Measurements from ENCODE around the gene RCVRN. TPM values are rescaled to one million over a fixed set of nuclear protein-coding genes. Genes with fewer than 3 reads are reported as not detected.
A peak's percentile ranks its signal among the peaks of the same experiment; 100 is the strongest.

The RCVRN gene
- total RNA-seq, 1 donor from 2014 or later: 0.14 TPM

- Mint-ChIP-seq H3K4me3 (no peak overlapping the region), H3K27me3 (peaks cover 19% of the 10 kb centered on the region), H3K9me3 (no peaks in the 10 kb centered on the region), H3K27ac (no peak overlapping the region), H3K36me3 (no peaks in the 10 kb centered on the region), H3K4me1 (ENCODE audit: unreplicated experiment) (peaks cover 28% of the 10 kb centered on the region)
- no peak for DNase-seq (ENCODE audit: extremely low spot score, unreplicated experiment)
- no peak for TF ChIP-seq CTCF (conservative IDR thresholded peaks at IDR 0.05)
Measured at GRCh38 chr17:9904277-9905077, 594 bp downstream of the RCVRN start.

GRCh38 chr17:9902120-9902519, 3.0 kb downstream of the RCVRN start:
- Mint-ChIP-seq H3K4me3 (no peak overlapping the region), H3K27me3 (peaks cover 12% of the 10 kb centered on the region), H3K36me3 (no peaks in the 10 kb centered on the region), H3K9me3 (no peaks in the 10 kb centered on the region), H3K4me1 (ENCODE audit: unreplicated experiment) (peaks cover 22% of the 10 kb centered on the region), H3K27ac (no peak overlapping the region)
- DNase-seq (ENCODE audit: extremely low spot score, unreplicated experiment): no peak
- TF ChIP-seq CTCF (conservative IDR thresholded peaks at IDR 0.05): no peak

GRCh38 chr17:9900784-9901183, 4.3 kb downstream of the RCVRN start:
- no peak overlapping the region for H3K27ac Mint-ChIP-seq
- H3K27me3 Mint-ChIP-seq: peaks cover 21% of the 10 kb centered on the region
- H3K4me1 Mint-ChIP-seq (ENCODE audit: unreplicated experiment): peaks cover 22% of the 10 kb centered on the region
- DNase-seq (ENCODE audit: extremely low spot score, unreplicated experiment): no peak
- TF ChIP-seq CTCF (conservative IDR thresholded peaks at IDR 0.05): no peak
- H3K9me3 Mint-ChIP-seq: no peaks in the 10 kb centered on the region
- H3K4me3 Mint-ChIP-seq: no peak overlapping the region
- H3K36me3 Mint-ChIP-seq: no peaks in the 10 kb centered on the region

- peaks cover 21% of the 10 kb centered on the region for H3K27me3 Mint-ChIP-seq
Measured at GRCh38 chr17:9900044-9900594, 5.0 kb downstream of the RCVRN start.

GRCh38 chr17:9899280-9900043, 5.6 kb downstream of the RCVRN start:
- no peak for DNase-seq (ENCODE audit: extremely low spot score, unreplicated experiment)
- peak overlapping the region; percentile 28 for H3K27ac Mint-ChIP-seq
- peaks cover 21% of the 10 kb centered on the region for H3K27me3 Mint-ChIP-seq
- H3K9me3 Mint-ChIP-seq: no peaks in the 10 kb centered on the region
- no peak for TF ChIP-seq CTCF (conservative IDR thresholded peaks at IDR 0.05)
- H3K4me3 Mint-ChIP-seq: no peak overlapping the region
- H3K36me3 Mint-ChIP-seq: no peaks in the 10 kb centered on the region
- H3K4me1 Mint-ChIP-seq (ENCODE audit: unreplicated experiment): peaks cover 22% of the 10 kb centered on the region

More at GRCh38 chr17:9900044-9900594, 5.0 kb downstream of the RCVRN start:
- Mint-ChIP-seq H3K27ac (no peak overlapping the region), H3K4me1 (ENCODE audit: unreplicated experiment) (peaks cover 22% of the 10 kb centered on the region), H3K36me3 (no peaks in the 10 kb centered on the region), H3K4me3 (no peak overlapping the region), H3K9me3 (no peaks in the 10 kb centered on the region)
- no peak for TF ChIP-seq CTCF (conservative IDR thresholded peaks at IDR 0.05)
- DNase-seq (ENCODE audit: extremely low spot score, unreplicated experiment): no peak
